Embryonic facial prominence (tissue), 1 donor: ENCODE measurements around the gene WASF2.
A peak's percentile ranks its signal among the peaks of the same experiment; 100 is the strongest.
"Not testable (repeated sequence)": the region's sequence is repeated elsewhere in the genome, so short reads cannot be mapped to it uniquely, and the experiment has no call there.

ENCODE experiments used
- DNase-seq: peaks from one replicate; pipeline ENCODE4 v3.0.0-alpha.2; 2016; ENCODE audit errors: extremely low spot score

Gene WASF2

GRCh38 chr1:27521861-27522431 lies 32.0 kb upstream of the WASF2 start:
- no peak for DNase-seq

DNA sequence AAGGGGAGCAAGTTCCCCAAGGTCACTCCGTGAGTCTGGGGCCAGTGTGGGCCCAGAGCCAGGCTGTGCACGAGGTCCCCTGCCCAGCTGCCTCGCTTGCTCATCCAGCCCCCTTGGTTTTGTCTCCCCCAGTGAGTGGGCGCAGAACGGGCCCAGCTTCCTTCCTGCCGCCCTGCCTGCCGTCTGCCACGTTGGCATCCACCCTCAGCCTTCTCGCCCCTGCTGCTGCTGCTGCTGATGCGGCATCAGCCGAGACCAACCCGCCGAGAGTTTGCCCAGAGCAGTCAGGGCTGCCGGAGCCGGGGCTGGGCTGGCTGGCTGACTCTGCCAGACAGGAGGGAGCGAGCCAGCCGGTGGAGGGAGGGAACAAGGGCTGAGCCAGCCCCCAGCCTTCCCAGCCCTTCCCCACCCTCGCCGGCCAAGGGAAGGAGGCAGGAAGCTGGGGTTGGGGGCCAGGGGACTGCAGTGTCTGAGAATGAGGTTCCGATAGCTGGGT lies 31.4 kb upstream of the WASF2 start:
- DNase-seq, result no peak

DNA sequence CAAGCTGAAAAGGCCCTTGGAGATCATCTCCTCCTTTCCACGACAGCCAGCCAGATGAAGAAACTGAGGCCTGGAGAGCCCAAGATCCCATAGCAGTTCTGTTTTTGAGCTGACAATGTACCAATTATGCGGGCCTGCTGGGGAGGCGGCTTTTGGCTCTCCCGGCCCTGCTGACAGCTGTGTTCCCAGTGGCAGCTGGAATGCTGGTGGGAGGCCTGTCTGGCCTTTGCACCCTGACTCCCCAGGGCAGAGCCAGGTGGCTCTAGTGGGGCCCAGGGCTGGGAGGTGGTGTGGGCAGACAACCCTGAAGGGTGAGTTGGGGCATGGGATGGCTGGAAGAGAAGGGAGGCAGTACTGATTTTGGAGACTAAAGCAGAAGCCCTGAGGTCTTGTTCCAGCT lies 30.7 kb upstream of the WASF2 start:
- DNase-seq, result no peak

- DNase-seq, result no peak
Observed at GRCh38 chr1:27519331-27520258, 29.6 kb upstream of the WASF2 start.

DNA sequence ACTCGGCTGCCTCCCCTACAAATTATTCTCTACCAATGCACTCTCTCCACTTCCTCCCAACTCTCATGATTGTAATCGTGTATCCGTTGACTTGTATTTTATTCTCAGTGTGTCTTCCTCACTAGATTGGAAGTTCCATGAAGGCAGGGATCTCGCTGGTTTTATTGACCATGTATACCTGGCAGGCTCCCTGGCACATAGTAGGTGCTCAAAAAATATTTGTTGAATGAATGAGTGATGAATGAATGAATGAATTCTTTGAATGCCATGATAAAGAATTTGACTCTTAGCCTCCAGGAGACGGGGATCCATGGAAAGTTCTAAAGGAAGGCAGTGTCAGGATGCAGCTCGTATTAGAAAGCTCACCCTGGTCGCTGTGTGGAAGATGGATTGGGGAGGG lies 28.8 kb upstream of the WASF2 start:
- DNase-seq, result no peak

GRCh38 chr1:27517907-27518718 lies 28.1 kb upstream of the WASF2 start:
- DNase-seq, result no peak

DNA sequence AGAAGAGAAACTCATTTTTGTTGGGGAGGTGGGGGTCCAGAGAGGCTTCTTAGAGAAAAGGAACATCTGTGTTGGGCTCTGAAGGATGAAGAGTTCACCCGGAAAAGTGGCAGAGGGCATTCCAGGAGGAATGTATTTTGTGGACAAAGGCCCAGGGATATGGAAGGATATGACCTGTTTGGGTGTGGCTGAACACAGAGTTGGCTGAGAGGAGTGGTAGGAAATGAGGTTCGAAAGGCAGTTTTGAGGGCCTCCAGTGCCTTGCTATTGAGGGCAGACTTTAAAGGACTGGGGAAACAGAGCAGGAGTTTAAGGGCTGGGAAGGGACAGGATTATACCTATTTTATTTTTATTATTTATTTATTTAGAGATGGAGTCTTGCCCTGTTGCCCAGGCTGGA lies 27.3 kb upstream of the WASF2 start:
- DNase-seq, result no peak

DNA sequence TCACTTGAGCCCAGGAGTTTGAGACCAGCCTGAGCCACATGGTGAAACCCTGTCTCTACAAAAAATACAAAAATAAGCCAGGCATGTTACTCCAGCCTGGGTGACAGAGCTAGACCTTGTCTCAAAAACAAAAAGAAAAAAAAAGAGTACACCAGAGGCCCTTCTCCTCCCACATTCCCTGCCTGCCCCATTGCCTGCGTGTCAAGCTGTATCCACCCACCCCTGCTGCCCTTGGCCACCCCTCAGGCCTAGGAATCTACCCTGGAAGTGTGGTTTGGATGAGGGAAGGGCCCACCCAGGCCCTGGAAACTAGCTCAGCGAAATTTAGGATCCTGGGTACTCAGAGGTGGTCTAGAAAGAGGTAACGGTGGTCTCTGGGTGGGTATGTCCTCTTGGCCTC lies 25.7 kb upstream of the WASF2 start:
- no peak for DNase-seq

- no peak for DNase-seq
Observed at GRCh38 chr1:27513958-27514357, 24.0 kb upstream of the WASF2 start.

DNA sequence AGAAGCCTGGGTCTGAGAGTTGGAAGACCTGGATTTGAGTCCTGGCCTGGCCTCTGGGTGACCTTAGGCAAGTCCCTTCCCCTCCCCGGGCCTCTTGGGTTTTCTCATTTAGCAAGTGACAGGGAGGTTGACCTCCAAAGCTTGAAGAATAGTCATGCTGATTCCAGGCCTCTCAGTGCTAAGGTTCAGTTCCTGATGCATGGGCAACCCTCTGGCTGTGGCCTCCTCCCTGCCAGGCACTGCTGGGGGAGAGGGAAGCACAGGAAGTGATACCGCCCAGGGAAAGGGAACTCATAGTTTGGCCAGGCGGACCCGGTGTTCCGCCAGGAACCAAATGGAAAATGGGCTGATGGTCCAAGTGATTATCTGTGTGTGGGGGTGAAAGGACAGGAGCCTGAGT lies 23.6 kb upstream of the WASF2 start:
- DNase-seq, result no peak

- DNase-seq, result no peak
Observed at GRCh38 chr1:27509127-27510080, 19.4 kb upstream of the WASF2 start.

DNA sequence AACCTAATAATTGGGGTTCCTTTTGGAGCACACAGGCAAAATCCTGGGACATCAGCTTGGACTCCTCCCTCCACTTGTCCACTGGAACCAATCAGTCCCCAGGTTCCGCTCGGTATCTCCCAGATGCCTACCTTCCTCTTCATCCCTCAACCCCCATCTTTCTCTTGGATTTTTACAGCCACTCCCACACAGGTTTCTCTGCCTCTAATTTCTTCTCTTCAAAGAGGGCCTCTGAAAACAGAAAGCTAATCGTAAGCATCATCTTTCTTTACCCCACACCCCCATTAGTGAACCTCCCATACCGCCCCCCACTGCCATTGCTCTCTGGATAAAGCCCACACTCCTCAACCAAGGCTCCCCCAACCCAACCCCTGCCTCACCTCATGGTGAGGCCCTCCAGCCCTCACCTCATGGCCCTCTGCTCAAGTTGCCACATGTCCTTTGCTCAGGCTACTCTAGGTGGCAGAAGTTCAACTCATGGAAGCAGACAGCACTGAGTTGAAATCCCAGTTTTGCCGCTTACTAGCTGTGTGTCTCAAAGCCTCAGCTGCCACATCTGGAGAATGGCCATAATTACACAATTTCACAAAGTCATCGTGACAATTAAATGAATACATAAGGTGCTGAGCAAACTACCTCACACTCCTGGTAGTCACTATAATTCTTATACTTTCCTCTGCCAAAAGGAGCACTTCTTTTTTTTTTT lies 18.1 kb upstream of the WASF2 start:
- DNase-seq, result no peak

GRCh38 chr1:27506703-27507102 lies 16.7 kb upstream of the WASF2 start:
- DNase-seq, result no peak

- no peak for DNase-seq
Observed at GRCh38 chr1:27505420-27505680, 15.4 kb upstream of the WASF2 start.

- no peak for DNase-seq
Observed at GRCh38 chr1:27504588-27505419, 14.8 kb upstream of the WASF2 start.

GRCh38 chr1:27503844-27504587 lies 14.0 kb upstream of the WASF2 start:
- peak; percentile 58 for DNase-seq

DNA sequence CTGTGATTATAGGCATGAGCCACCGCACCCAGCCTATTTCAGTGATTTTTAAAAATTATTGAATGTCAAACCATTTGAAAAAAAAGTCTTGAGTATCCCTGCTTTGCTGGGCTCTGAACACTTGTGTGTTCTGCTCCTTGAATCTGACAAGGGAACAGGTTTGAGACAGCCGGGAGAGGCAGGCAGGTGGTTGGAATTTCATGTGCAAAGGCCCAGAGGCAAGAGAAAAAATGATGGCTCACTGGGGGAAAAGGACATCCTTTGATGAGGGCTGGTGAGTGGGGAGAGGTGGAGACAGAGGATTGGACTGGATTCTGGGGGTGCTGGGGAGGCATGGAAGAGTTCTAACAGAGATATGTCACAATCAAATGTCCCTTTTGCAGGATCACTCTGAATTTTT lies 13.1 kb upstream of the WASF2 start:
- DNase-seq, result no peak

- DNase-seq, result not testable (repeated sequence)
Observed at GRCh38 chr1:27501159-27501558, 11.2 kb upstream of the WASF2 start.

DNA sequence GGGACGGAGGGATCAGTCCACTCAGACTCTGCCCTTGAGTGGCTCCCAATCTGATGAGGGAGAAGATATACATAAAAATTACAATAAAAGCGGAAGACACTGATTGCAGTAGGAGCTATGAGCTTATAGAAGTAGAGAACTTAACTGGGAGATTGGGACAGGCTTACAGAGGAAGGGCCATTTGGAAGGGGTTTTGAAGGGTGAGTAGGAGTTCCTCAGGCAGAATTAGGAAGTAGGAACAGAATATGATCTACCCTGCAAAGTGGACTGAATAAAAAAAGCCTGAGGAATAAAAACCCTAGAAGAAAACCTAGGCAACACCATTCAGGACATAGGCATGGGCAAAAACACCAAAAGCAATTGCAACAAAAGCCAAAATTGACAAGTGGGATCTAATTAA lies 9.2 kb upstream of the WASF2 start:
- no peak for DNase-seq
